Tibial nerve (tissue), 4 donors: ENCODE data around the gene NUAK1. TPM values are rescaled to one million over a fixed set of nuclear protein-coding genes. Genes with fewer than 3 reads are reported as not detected.
"Not testable (repeated sequence)": the region's sequence is repeated elsewhere in the genome, so short reads cannot be mapped to it uniquely, and the experiment has no call there.

Source experiments
- DNase-seq, 2 donors: peaks; one replicate each; pipeline ENCODE4 v3.0.0-alpha.2; 2019; ENCODE audit warnings: low spot score in 2 of 2
- H3K27ac ChIP-seq, 4 donors: fragments of 200-600 bp; sonication (generic) in 3 of 4; one replicate each; pipeline ENCODE4 v1.5.1; 2017 to 2019; ENCODE audit warnings: mild to moderate bottlenecking in 1 of 4
- H3K27me3 ChIP-seq, 2 donors: fragments of 200-600 bp; sonication (generic) in 1 of 2; one replicate each; pipeline versions ENCODE4 v1.5.1 to v1.6.0; 2017 to 2019
- H3K36me3 ChIP-seq, 3 donors: fragments of 200-600 bp; sonication (generic); one replicate each; pipeline ENCODE4 v1.5.1; 2018 to 2019
- H3K4me1 ChIP-seq, 4 donors: fragments of 200-600 bp; sonication (generic) in 3 of 4; one replicate each; pipeline ENCODE4 v1.5.1; 2017 to 2019
- H3K4me3 ChIP-seq, 4 donors: fragments of 200-600 bp; sonication (generic) in 3 of 4; one replicate each; pipeline ENCODE4 v1.5.1; 2017 to 2019; ENCODE audit warnings: mild to moderate bottlenecking in 1 of 4, moderate library complexity in 1 of 4
- H3K9me3 ChIP-seq, 4 donors: fragments of 200-600 bp; sonication (generic) in 3 of 4; one replicate each; pipeline ENCODE4 v1.5.1; 2017 to 2019
- CTCF ChIP-seq, 5 experiments: fragments of 200-600 bp in 3 of 5; fragments of 450-650 bp in 2 of 5; sonication (generic) in 3 of 5; IDR thresholded peaks; one replicate each; pipeline ENCODE4 v1.5.1; 2016 to 2019; ENCODE audit warnings: antibody characterized with exemption in 5 of 5, mild to moderate bottlenecking in 3 of 5, moderate library complexity in 2 of 5
- EP300 ChIP-seq, 2 donors: sonication (generic); formaldehyde crosslinking; IDR thresholded peaks; one replicate each; pipeline ENCODE4 v1.6.1; 2017; ENCODE audit warnings: antibody characterized with exemption in 2 of 2, mild to moderate bottlenecking in 1 of 2
- POLR2A ChIP-seq, 2 donors: fragments of 450-650 bp; IDR thresholded peaks; one replicate each; pipeline ENCODE4 v1.6.1; 2017; ENCODE audit warnings: antibody characterized with exemption in 2 of 2, mild to moderate bottlenecking in 2 of 2, moderate library complexity in 2 of 2
- WGBS, 2 donors: methylation state at CpG; one replicate each; pipeline ENCODE4 v1.1.5; 2018; 5-methylcytosine and 5-hydroxymethylcytosine counted together
- total RNA-seq, 4 donors: library from RNA; depleted of rRNA; stranded (reverse); fragments of >200 nt; gene quantifications; one replicate each; pipeline ENCODE4 v1.1.0, GENCODE V29; 2016

NUAK1 gene
- total RNA-seq, 4 donors from 2014 or later = 32.0 to 47.9 (median 33.5) TPM

- no peak for DNase-seq
- peaks cover 0 to 57% (median 4%) of the 10 kb centered on the region in 4 donors for H3K4me1 ChIP-seq
- H3K27me3 ChIP-seq = no peaks in the 10 kb centered on the region
- H3K36me3 ChIP-seq = no peaks in the 10 kb centered on the region
- H3K27ac ChIP-seq = no peak overlapping the region
- WGBS, 2 donors = 83 to 84% methylated on average over 7 of the region's 7 CpGs
- TF ChIP-seq EP300 (IDR thresholded peaks at IDR 0.05) = no peak
- TF ChIP-seq CTCF (IDR thresholded peaks at IDR 0.05) = no peak
- no peak for TF ChIP-seq POLR2A (IDR thresholded peaks at IDR 0.05)
- no peaks in the 10 kb centered on the region for H3K9me3 ChIP-seq
- no peak overlapping the region for H3K4me3 ChIP-seq
Measured at GRCh38 chr12:106142591-106143261, 4.0 kb upstream of the NUAK1 start.

GRCh38 chr12:106141920-106142319, 3.2 kb upstream of the NUAK1 start:
- WGBS, 2 donors = 87 to 91% methylated on average over 8 of the region's 8 CpGs
- Histone ChIP-seq H3K4me1 (peaks cover 0 to 65% (median 4%) of the 10 kb centered on the region in 4 donors), H3K27ac (peak overlapping the region in 1 of 4 donors; percentile 20)
- not testable (repeated sequence) for H3K4me3 ChIP-seq, H3K9me3 ChIP-seq, H3K27me3 ChIP-seq, H3K36me3 ChIP-seq, DNase-seq

- WGBS, 2 donors = 52 to 59% methylated on average over 3 of the region's 3 CpGs
- H3K9me3 ChIP-seq = no peaks in the 10 kb centered on the region
- no peak for TF ChIP-seq POLR2A (IDR thresholded peaks at IDR 0.05)
- no peak for TF ChIP-seq EP300 (IDR thresholded peaks at IDR 0.05)
- TF ChIP-seq CTCF (IDR thresholded peaks at IDR 0.05) = no peak
- H3K27me3 ChIP-seq = no peaks in the 10 kb centered on the region
- H3K27ac ChIP-seq = peak overlapping the region in 2 of 4 donors; percentile 20 to 96
- H3K4me3 ChIP-seq = no peak overlapping the region
- H3K36me3 ChIP-seq = no peaks in the 10 kb centered on the region
- DNase-seq = no peak
- peaks cover 0 to 70% (median 5%) of the 10 kb centered on the region in 4 donors for H3K4me1 ChIP-seq
Measured at GRCh38 chr12:106141452-106141851, 2.7 kb upstream of the NUAK1 start.

- Histone ChIP-seq H3K36me3 (no peaks in the 10 kb centered on the region), H3K4me1 (peaks cover 0 to 70% (median 7%) of the 10 kb centered on the region in 4 donors), H3K27me3 (no peaks in the 10 kb centered on the region), H3K9me3 (no peaks in the 10 kb centered on the region), H3K27ac (peak overlapping the region in 2 of 4 donors; percentile 96 to 97), H3K4me3 (peak overlapping the region in 1 of 4 donors; percentile 89)
- TF ChIP-seq POLR2A (IDR thresholded peaks at IDR 0.05) (no peak), CTCF (IDR thresholded peaks at IDR 0.05) (no peak), EP300 (IDR thresholded peaks at IDR 0.05) (no peak)
- DNase-seq = no peak
Measured at GRCh38 chr12:106141003-106141402, 2.2 kb upstream of the NUAK1 start.

- Histone ChIP-seq H3K9me3 (no peaks in the 10 kb centered on the region), H3K27ac (peak overlapping the region; percentile 81 to 97 (median 92)), H3K4me3 (peak overlapping the region; percentile 56 to 89 (median 62)), H3K4me1 (peaks cover 0 to 70% (median 9%) of the 10 kb centered on the region in 4 donors), H3K27me3 (no peaks in the 10 kb centered on the region), H3K36me3 (no peaks in the 10 kb centered on the region)
- WGBS, 2 donors = 47 to 52% methylated on average over 15 of the region's 15 CpGs
- DNase-seq = no peak
- no peak for TF ChIP-seq CTCF (IDR thresholded peaks at IDR 0.05)
- no peak for TF ChIP-seq POLR2A (IDR thresholded peaks at IDR 0.05)
- TF ChIP-seq EP300 (IDR thresholded peaks at IDR 0.05) = no peak
Measured at GRCh38 chr12:106140223-106140986, 1.7 kb upstream of the NUAK1 start.
